ENCODE results near the gene COL23A1. TPM values are rescaled to one million over a fixed set of nuclear protein-coding genes. Genes with fewer than 3 reads are reported as not detected.
A peak's percentile ranks its signal among the peaks of the same experiment; 100 is the strongest.

COL23A1 gene
- polyA plus RNA-seq, 1 donor (not counting 4 experiments of a cell fraction or from before 2014, with no cell fraction given) = not detected

- Histone ChIP-seq H3K9me1 (ENCODE audit: control insufficient read depth, extremely low read depth, insufficient read depth, low read length) (peaks cover 11% of the 10 kb centered on the region), H3K27ac (ENCODE audit: control insufficient read depth, insufficient read depth, low read length) (peak overlapping the region; percentile 41), H3K79me2 (ENCODE audit: control insufficient read depth, insufficient read depth, low read length) (peaks cover 40% of the 10 kb centered on the region), H2AFZ (ENCODE audit: control insufficient read depth, low read length) (peak overlapping the region; percentile 58), H3K36me3 (ENCODE audit: control insufficient read depth in 2 of 2, extremely low read depth in 1 of 2, insufficient read depth in 2 of 2, low read length in 2 of 2) (peaks cover 11 to 24% of the 10 kb centered on the region in 2 experiments), H3K27me3 (ENCODE audit: control insufficient read depth, extremely low read depth, insufficient read depth, low read length) (no peaks in the 10 kb centered on the region), H3K4me3 (ENCODE audit: control insufficient read depth in 2 of 3, extremely low read depth in 1 of 3, insufficient read depth in 2 of 3, low read depth in 1 of 3, low read length in 3 of 3) (peak overlapping the region; percentile 80 to 87 (median 85)), H3K9me3 (ENCODE audit: control insufficient read depth, low read depth, low read length) (no peaks in the 10 kb centered on the region), H3K9ac (ENCODE audit: control insufficient read depth, extremely low read depth, insufficient read depth, low read length) (peak overlapping the region; percentile 84), H4K20me1 (ENCODE audit: control insufficient read depth, extremely low read depth, insufficient read depth, low read length) (peaks cover 30% of the 10 kb centered on the region), H3K4me2 (ENCODE audit: control insufficient read depth, extremely low read depth, insufficient read depth, low read depth, low read length) (peak overlapping the region; percentile 79), H3K4me1 (ENCODE audit: control insufficient read depth, extremely low read depth, insufficient read depth, low read length) (peaks cover 31% of the 10 kb centered on the region)
- FAIRE-seq = no peak
- no peak for DNase-seq (ENCODE audit: low read depth, low spot score)
- dilution Hi-C loops (cut with MboI; ENCODE audit: extremely low pct_ligation_motif_present, low sequenced_read_pairs) = no loop called here
- TF ChIP-seq EZH2 (IDR thresholded peaks at IDR 0.05; ENCODE audit: low read length) (no peak), CTCF (optimal IDR thresholded peaks at IDR 0.05 in 1 of 3, IDR thresholded peaks at IDR 0.05 in 1 of 3, conservative IDR thresholded peaks at IDR 0.05 in 1 of 3; ENCODE audit: extremely low read depth in 1 of 3, insufficient read depth in 2 of 3, low read length in 3 of 3) (no peak)
Observed at GRCh38 chr5:178203670-178204181, 386.5 kb downstream of the COL23A1 start.

- no peak overlapping the region for H3K4me3 ChIP-seq (ENCODE audit: control insufficient read depth in 2 of 3, extremely low read depth in 1 of 3, insufficient read depth in 2 of 3, low read depth in 1 of 3, low read length in 3 of 3)
- TF ChIP-seq EZH2 (IDR thresholded peaks at IDR 0.05; ENCODE audit: low read length) (no peak), CTCF (optimal IDR thresholded peaks at IDR 0.05 in 1 of 3, IDR thresholded peaks at IDR 0.05 in 1 of 3, conservative IDR thresholded peaks at IDR 0.05 in 1 of 3; ENCODE audit: extremely low read depth in 1 of 3, insufficient read depth in 2 of 3, low read length in 3 of 3) (no peak)
- H3K79me2 ChIP-seq (ENCODE audit: control insufficient read depth, insufficient read depth, low read length) = peaks cover 33% of the 10 kb centered on the region
- H4K20me1 ChIP-seq (ENCODE audit: control insufficient read depth, extremely low read depth, insufficient read depth, low read length) = peaks cover 23% of the 10 kb centered on the region
- no peak overlapping the region for H3K9ac ChIP-seq (ENCODE audit: control insufficient read depth, extremely low read depth, insufficient read depth, low read length)
- H2AFZ ChIP-seq (ENCODE audit: control insufficient read depth, low read length) = no peak overlapping the region
- no peaks in the 10 kb centered on the region for H3K27me3 ChIP-seq (ENCODE audit: control insufficient read depth, extremely low read depth, insufficient read depth, low read length)
- FAIRE-seq (no peak), DNase-seq (ENCODE audit: low read depth, low spot score) (no peak)
- no peak overlapping the region for H3K4me2 ChIP-seq (ENCODE audit: control insufficient read depth, extremely low read depth, insufficient read depth, low read depth, low read length)
- peaks cover 11% of the 10 kb centered on the region for H3K9me1 ChIP-seq (ENCODE audit: control insufficient read depth, extremely low read depth, insufficient read depth, low read length)
- H3K36me3 ChIP-seq (ENCODE audit: control insufficient read depth in 2 of 2, extremely low read depth in 1 of 2, insufficient read depth in 2 of 2, low read length in 2 of 2) = peaks cover 8 to 18% of the 10 kb centered on the region in 2 experiments
- dilution Hi-C loops (cut with MboI; ENCODE audit: extremely low pct_ligation_motif_present, low sequenced_read_pairs) = no loop called here
- H3K9me3 ChIP-seq (ENCODE audit: control insufficient read depth, low read depth, low read length) = no peaks in the 10 kb centered on the region
- H3K27ac ChIP-seq (ENCODE audit: control insufficient read depth, insufficient read depth, low read length) = no peak overlapping the region
- H3K4me1 ChIP-seq (ENCODE audit: control insufficient read depth, extremely low read depth, insufficient read depth, low read length) = peaks cover 31% of the 10 kb centered on the region
Observed at GRCh38 chr5:178202541-178202940, 387.7 kb downstream of the COL23A1 start.
